ENCODE results near the gene VAV3.

- TF ChIP-seq, protein P1, sequence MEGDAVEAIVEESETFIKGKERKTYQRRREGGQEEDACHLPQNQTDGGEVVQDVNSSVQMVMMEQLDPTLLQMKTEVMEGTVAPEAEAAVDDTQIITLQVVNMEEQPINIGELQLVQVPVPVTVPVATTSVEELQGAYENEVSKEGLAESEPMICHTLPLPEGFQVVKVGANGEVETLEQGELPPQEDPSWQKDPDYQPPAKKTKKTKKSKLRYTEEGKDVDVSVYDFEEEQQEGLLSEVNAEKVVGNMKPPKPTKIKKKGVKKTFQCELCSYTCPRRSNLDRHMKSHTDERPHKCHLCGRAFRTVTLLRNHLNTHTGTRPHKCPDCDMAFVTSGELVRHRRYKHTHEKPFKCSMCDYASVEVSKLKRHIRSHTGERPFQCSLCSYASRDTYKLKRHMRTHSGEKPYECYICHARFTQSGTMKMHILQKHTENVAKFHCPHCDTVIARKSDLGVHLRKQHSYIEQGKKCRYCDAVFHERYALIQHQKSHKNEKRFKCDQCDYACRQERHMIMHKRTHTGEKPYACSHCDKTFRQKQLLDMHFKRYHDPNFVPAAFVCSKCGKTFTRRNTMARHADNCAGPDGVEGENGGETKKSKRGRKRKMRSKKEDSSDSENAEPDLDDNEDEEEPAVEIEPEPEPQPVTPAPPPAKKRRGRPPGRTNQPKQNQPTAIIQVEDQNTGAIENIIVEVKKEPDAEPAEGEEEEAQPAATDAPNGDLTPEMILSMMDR (IDR thresholded peaks at IDR 0.05): no peak
- TF ChIP-seq POLR2A (IDR thresholded peaks at IDR 0.05): no peak
These were observed 157.1 kb downstream of the VAV3 start for GRCh38 chr1:107807855-107808254.

Data from adrenal gland (tissue), 5 donors.